Measurements from ENCODE around the gene MDFI.

- TF ChIP-seq CTCF (IDR thresholded peaks at IDR 0.05 in 4 of 5, conservative IDR thresholded peaks at IDR 0.05 in 1 of 5) (no peak), POLR2A (IDR thresholded peaks at IDR 0.05) (no peak)
These were observed 46.3 kb downstream of the MDFI start for GRCh38 chr6:41684311-41685180.
